HG03342 (cell line): ENCODE data around the gene BRICD5.

Experiments used
- ATAC-seq: cut with Tn5 transposase; IDR thresholded peaks from one replicate; pipeline ENCODE4 v1.9.1; 2021; ENCODE audit warnings: mild to moderate bottlenecking, moderate library complexity; ENCODE audit not compliant: unreplicated experiment

BRICD5 gene

DNA sequence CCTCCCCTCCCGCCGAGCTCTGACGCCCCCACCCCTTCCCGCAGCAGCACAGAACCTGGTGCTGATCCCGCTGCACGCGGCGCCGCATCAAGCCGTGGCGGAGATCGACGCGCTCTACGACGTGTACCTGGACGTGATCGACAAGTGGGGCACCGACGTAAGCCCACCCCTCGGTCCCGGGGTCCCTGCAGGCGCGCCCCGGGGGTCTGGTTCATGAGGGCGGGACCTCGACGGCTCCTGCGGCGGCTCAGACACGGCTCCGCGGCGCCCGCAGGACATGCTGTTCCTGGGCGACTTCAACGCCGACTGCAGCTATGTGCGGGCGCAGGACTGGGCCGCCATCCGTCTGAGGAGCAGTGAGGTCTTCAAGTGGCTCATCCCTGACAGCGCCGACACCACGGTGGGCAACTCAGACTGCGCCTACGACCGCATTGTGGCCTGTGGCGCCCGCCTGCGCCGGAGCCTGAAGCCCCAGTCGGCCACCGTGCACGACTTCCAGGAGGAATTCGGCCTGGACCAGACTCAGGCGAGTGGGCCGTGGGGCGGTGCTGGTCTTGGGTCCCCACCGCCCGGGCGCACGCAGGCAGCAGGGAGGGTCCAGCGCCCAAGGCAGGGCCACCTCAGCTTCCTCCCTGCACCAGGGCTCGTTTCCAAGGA is 27.0 kb upstream of the BRICD5 start:
- no peak for ATAC-seq

GRCh38 chr16:2237102-2237482 is 26.4 kb upstream of the BRICD5 start:
- ATAC-seq: no peak

- no peak for ATAC-seq
Observed at GRCh38 chr16:2236337-2237101, 25.9 kb upstream of the BRICD5 start, which contains the start of gene DNASE1L2. Gene DNASE1L2, plus strand, starts transcription at chr16:2236444. Its CDS starts 373 bp downstream, at chr16:2236817.

- no peak for ATAC-seq
Observed at GRCh38 chr16:2235695-2236336, 25.2 kb upstream of the BRICD5 start.

- ATAC-seq: no peak
Observed at GRCh38 chr16:2235234-2235651, 24.6 kb upstream of the BRICD5 start.

- no peak for ATAC-seq
Observed at GRCh38 chr16:2234813-2235170, 24.1 kb upstream of the BRICD5 start.

DNA sequence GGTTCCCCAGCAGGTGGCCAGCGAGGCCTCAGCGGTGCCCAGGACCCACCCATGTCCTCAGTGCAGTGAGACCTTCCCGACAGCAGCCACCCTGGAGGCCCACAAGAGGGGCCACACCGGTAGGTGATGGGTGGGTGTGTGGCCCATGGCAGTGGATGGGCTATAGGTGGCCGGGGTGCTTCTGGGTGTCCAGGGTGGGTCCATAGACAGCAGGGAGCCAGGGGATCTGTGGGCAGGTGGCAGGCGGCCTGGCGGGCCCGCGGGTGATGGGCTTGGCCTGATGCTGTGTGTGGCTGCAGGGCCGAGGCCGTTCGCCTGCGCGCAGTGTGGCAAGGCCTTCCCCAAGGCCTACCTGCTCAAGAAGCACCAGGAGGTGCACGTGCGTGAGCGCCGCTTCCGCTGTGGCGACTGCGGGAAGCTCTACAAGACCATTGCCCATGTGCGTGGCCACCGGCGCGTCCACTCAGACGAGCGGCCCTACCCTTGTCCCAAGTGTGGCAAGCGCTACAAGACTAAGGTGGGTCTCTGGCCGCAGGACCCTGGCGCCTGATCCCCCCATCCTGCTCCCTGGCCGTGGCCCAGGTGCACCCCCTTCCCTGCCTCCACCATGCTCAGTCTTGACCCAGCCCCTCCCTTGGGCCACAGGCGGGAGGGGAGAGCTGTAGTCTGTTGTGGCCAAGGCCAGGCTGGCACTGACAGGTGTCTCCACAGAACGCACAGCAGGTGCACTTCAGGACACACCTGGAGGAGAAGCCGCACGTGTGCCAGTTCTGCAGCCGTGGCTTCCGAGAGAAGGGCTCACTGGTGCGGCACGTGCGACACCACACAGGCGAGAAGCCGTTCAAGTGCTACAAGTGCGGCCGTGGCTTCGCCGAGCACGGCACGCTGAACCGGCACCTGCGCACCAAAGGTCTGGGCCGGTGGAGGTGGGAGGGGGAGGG is 23.5 kb upstream of the BRICD5 start:
- ATAC-seq: no peak

DNA sequence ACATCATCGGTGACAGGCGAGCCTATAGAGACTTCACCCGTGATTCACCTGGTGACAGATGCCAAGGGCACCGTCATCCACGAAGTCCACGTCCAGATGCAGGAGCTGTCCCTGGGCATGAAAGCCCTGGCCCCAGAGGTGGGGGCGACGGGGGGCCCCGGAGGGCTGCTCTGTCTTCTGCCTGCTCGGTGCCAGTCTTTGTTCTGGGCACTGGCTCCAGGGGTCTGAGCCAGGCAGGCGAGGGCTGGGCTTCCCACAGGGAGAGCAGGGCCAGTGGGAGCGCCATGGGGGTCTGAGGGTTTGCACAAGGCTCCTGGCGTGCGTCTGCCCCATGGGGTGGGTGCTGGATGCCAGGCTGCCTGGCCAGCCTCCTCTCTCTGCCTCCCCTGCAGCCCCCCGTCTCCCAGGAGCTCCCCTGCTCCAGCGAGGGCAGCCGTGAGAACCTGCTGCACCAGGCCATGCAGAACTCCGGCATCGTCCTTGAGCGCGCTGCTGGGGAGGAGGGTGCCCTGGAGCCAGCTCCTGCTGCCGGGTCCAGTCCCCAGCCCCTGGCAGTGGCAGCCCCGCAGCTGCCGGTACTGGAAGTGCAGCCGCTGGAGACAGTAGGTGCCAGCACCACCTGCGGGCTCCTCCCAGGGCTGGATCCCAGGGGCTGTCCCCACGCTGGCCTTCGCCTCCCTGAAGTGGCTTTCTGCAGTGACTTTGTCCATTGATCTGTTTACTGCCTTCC is 22.5 kb upstream of the BRICD5 start:
- no peak for ATAC-seq

- no peak for ATAC-seq
Observed at GRCh38 chr16:2232094-2232990, 21.7 kb upstream of the BRICD5 start.

DNA sequence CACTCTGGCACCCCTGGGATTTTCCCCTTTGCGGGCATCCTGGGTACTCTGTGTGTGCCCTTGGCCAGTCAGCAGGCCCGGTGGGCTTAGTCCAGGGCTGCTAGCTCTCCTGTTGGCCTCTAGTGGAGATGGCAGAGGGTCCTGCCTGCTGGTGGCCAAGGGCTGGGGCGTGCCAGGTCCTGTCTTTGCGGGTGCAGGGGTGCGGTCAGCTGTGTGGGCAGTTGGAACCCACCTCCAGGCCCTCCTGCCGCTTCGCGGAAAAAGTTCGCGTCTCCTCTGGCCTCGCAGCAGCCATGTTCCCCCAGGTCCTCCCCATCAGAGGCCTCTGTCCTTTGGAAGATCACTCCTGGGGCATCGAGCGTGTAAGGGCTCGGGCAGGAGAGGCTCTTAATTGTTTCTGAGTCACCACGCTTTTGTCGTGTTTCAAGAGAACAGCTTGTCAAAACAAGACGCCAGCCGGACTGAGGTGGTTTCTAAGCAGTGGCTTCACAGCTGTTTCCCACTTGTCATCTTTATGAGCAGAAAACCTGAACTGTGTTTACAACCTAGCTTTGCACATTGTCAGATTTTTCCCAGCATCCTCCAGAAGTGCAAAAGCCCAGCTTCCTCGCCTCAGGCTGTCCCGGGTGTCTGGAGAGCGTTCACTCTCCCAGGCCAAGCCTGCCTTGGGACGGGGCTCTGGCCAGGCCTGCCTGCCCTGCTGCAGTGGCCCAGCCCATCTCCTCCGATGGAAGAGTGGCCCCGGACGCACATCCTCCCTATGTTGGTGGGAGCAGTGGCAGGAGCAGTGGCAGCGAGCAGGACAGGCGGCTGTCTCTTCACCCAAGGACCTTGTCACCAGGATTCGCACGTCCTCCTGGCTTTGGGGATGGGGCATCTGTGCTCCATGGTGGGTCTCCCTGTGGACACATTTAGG is 20.6 kb upstream of the BRICD5 start:
- ATAC-seq: no peak

DNA sequence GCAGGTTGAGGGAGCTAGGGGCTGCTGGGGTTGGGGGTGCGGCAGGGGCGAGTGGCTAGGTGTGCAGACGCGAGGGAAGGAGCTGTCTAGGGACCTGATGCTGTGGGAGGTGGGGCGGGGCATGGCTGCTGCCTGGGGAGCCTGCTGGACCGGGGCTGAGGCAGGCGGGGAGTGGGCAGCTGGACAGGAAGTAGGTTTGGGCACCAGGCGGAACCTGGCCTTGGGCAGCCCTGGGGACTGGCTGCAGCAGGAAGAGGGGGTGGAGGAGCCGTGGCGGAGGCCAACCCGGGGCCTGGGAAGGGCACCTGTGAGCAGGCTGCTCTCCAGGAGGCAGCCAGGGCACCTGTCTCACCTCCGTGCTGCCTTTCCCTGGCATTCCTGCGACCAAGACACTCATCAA is 19.7 kb upstream of the BRICD5 start:
- ATAC-seq: no peak

DNA sequence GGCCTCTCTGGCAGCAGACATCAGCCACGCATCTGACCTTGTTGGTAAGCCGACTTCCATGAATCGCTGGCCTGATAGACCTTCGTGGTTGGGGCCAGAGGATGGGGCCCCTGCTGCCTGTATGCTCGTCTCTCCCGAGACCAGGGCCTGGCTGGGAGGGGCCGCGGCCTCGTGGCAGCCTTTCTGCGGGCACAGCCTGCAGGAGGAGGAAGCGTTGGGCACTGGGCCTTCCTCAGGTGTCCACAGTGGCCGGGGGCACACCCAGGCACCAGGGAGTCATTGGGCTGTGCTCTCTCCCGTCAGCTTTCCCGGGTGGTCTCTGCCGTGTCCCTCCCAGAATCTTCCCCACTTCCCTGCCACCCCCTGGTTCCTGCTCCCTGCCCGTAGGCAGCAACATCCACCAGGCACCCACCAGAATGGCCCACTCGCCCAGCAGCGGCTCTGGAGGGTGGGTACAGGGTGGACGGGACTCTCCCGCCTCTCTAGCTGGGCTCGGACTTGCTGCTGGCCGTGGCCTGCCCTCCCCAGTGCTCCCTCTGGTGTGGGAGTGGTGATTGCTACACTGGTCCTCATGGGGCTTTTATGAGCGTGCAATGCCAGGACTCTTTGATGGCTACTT is 19.1 kb upstream of the BRICD5 start:
- ATAC-seq: no peak

- no peak for ATAC-seq
Observed at GRCh38 chr16:2229091-2229490, 18.4 kb upstream of the BRICD5 start.

DNA sequence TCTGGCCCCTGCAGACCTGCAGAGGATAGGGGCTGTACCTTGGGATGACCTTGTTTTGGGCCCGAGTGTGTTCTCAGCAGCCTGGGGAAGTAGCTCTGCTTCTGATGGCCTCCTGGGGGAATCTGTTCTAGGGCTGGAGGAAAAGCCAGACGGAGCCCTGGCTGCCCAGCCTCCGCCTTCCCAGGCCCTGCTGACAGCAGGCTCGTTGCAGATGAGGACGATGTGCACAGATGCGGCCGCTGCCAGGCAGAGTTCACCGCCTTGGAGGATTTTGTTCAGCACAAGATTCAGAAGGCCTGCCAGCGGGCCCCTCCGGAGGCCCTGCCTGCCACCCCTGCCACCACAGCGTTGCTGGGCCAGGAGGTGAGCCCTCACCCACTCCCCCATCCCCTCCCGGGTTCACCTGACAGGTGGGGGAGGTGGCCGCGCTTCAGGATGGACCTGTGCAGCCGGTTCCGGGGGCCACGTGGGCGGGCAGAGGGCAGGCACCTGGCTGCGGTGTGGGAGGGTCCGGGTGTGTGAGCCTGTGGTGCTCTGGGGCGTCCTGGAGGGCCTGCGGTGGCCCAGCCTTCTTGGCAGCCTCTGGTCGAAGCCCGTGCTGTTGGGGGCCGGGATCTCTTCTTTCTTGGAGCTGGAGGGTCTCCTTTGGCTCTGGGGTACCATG is 17.6 kb upstream of the BRICD5 start:
- no peak for ATAC-seq

DNA sequence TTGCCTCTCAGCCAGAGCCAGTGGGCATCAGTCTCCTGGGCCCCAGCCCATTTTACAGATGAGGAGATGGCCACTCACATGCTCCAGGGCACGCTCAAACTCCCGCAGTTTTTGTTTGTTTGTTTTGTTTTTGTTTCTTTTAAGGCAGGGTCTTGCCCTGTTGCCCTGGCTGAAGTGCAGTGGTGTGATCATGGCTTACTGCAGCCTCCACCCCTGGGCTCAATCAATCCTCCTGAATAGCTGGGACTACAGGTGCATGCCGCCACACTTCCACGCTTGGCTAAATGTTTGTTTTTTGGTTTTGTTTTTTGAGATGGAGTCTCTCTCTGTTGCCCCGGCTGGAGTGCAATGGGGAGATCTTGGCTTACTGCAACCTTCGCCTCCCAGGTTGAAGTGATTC is 16.3 kb upstream of the BRICD5 start:
- no peak for ATAC-seq

- ATAC-seq: no peak
Observed at GRCh38 chr16:2226245-2226793, 15.7 kb upstream of the BRICD5 start.

DNA sequence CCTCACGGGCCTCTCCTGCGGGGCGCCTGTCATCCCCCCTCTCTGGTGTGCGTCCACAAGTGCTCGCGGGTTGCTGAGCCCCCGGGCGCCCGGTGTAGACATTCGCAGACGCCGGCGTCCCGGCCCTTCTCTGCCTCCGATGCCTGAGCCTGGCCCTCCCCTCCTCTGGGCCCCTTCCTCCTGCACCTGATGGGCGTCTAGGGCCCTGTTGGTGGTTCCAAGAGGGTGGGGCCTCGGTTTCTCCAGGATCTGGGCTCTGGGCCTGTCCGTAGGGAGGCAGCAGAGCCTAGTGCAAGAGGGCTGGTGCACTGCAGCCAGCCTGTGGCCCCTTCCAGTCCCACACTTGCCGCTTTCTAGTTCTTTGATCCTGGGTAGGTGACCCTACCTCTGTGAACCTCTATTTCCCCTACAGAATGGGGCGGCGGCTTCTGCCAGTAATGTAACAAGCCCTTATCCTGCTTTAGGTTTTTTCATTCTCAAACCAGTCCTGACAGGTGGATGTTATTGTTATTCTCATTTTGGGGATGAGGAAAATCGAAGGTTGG is 13.4 kb upstream of the BRICD5 start:
- ATAC-seq: peak; percentile 25
